HEK293T (cell line): ENCODE data around the gene PAFAH1B1.

ENCODE experiments used
- CTCF ChIA-PET: fragments of 350-600 bp; formaldehyde crosslinking; extraction: SDS; loops from one replicate; lab custom pipeline; 2021; ENCODE audit warnings: antibody characterized with exemption, inconsistent platforms; lab: Yijun Ruan, JAX
- POLR2A ChIA-PET: fragments of 350-600 bp; formaldehyde crosslinking; extraction: SDS; loops from one replicate; lab custom pipeline; 2020; ENCODE audit warnings: antibody characterized with exemption, inconsistent platforms; lab: Yijun Ruan, JAX
- DNase-seq: peaks from one replicate; pipeline ENCODE4 v3.0.0; 2012; ENCODE audit warnings: mixed read lengths; ENCODE audit errors: extremely low spot score
- ARNT ChIP-seq: fragments of 450-650 bp; IDR thresholded peaks from 2 replicates; pipeline ENCODE4 v1.6.1; 2017; ENCODE audit warnings: mild to moderate bottlenecking
- BHLHE40 ChIP-seq: fragments of 450-650 bp; IDR thresholded peaks from 2 replicates; pipeline ENCODE4 v1.6.1; 2016; ENCODE audit warnings: mild to moderate bottlenecking, moderate library complexity, borderline replicate concordance
- CTBP1 ChIP-seq: fragments of 450-650 bp; IDR thresholded peaks from 2 replicates; pipeline ENCODE4 v1.6.1; 2016; ENCODE audit warnings: borderline replicate concordance
- ELF4 ChIP-seq: fragments of 450-650 bp; IDR thresholded peaks from 2 replicates; pipeline ENCODE4 v1.6.1; 2017; ENCODE audit warnings: antibody characterized with exemption
- FOXA1 ChIP-seq: fragments of 450-650 bp; IDR thresholded peaks from 2 replicates; pipeline ENCODE4 v1.6.1; 2016; ENCODE audit warnings: mild to moderate bottlenecking
- FOXK2 ChIP-seq: fragments of 450-650 bp; IDR thresholded peaks from 2 replicates; pipeline ENCODE4 v1.6.1; 2016; ENCODE audit warnings: mild to moderate bottlenecking
- FOXM1 ChIP-seq: fragments of 450-650 bp; IDR thresholded peaks from 2 replicates; pipeline ENCODE4 v1.6.1; 2017; ENCODE audit warnings: mild to moderate bottlenecking, borderline replicate concordance
- HDGF ChIP-seq: fragments of 450-650 bp; IDR thresholded peaks from 2 replicates; pipeline ENCODE4 v1.6.1; 2017; ENCODE audit warnings: antibody characterized with exemption, borderline replicate concordance
- L3MBTL2 ChIP-seq: fragments of 450-650 bp; conservative IDR thresholded peaks from 2 replicates; pipeline ENCODE4 v1.6.1; 2016; ENCODE audit warnings: mild to moderate bottlenecking
- LEF1 ChIP-seq: fragments of 450-650 bp; IDR thresholded peaks from 2 replicates; pipeline ENCODE4 v1.6.1; 2017; ENCODE audit warnings: mild to moderate bottlenecking, borderline replicate concordance
- NFRKB ChIP-seq: fragments of 450-650 bp; IDR thresholded peaks from 2 replicates; pipeline ENCODE4 v1.6.1; 2016; ENCODE audit warnings: mild to moderate bottlenecking, moderate library complexity
- SP1 ChIP-seq: fragments of 450-650 bp; IDR thresholded peaks from 2 replicates; pipeline ENCODE4 v1.6.1; 2017
- SUZ12 ChIP-seq: fragments of 450-650 bp; IDR thresholded peaks from 2 replicates; pipeline ENCODE4 v1.6.1; 2016; ENCODE audit warnings: mild to moderate bottlenecking
- TARDBP ChIP-seq: fragments of 450-650 bp; IDR thresholded peaks from 2 replicates; pipeline ENCODE4 v1.6.1; 2016
- ZNF384 ChIP-seq: fragments of 450-650 bp; IDR thresholded peaks from 2 replicates; pipeline ENCODE4 v1.6.1; 2016
- TF ChIP-seq, protein P1 (sequence below): fragments of 450-650 bp; IDR thresholded peaks from 2 replicates; pipeline ENCODE4 v1.6.1; 2016

PAFAH1B1 gene

GRCh38 chr17:2560658-2561057, 32.8 kb upstream of the PAFAH1B1 start:
- ChIA-PET CTCF (no interaction called here), POLR2A (no interaction called here)
- TF ChIP-seq HDGF (no peak), L3MBTL2 (no peak), ARNT (no peak), NFRKB (no peak), ZNF384 (no peak)
- no peak for DNase-seq

GRCh38 chr17:2562162-2562858, 31.1 kb upstream of the PAFAH1B1 start:
- CTCF ChIA-PET: no interaction called here

GRCh38 chr17:2563061-2563460, 30.4 kb upstream of the PAFAH1B1 start:
- TF ChIP-seq BHLHE40: no peak
- TF ChIP-seq FOXK2: no peak
- DNase-seq: no peak
- ChIA-PET POLR2A (no interaction called here), CTCF (no interaction called here)

More at GRCh38 chr17:2562162-2562858, 31.1 kb upstream of the PAFAH1B1 start:
- DNase-seq: no peak
- POLR2A ChIA-PET: no interaction called here
- TF ChIP-seq CTBP1 (no peak), LEF1 (no peak), FOXK2 (no peak), SP1 (no peak), NFRKB (no peak), TARDBP (no peak), ZNF384 (no peak), FOXA1 (no peak), HDGF (no peak), FOXM1 (no peak), ELF4 (no peak), SUZ12 (no peak), BHLHE40 (no peak), ARNT (no peak), L3MBTL2 (no peak)
- TF ChIP-seq, protein P1, sequence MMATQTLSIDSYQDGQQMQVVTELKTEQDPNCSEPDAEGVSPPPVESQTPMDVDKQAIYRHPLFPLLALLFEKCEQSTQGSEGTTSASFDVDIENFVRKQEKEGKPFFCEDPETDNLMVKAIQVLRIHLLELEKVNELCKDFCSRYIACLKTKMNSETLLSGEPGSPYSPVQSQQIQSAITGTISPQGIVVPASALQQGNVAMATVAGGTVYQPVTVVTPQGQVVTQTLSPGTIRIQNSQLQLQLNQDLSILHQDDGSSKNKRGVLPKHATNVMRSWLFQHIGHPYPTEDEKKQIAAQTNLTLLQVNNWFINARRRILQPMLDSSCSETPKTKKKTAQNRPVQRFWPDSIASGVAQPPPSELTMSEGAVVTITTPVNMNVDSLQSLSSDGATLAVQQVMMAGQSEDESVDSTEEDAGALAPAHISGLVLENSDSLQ: no peak

DNA sequence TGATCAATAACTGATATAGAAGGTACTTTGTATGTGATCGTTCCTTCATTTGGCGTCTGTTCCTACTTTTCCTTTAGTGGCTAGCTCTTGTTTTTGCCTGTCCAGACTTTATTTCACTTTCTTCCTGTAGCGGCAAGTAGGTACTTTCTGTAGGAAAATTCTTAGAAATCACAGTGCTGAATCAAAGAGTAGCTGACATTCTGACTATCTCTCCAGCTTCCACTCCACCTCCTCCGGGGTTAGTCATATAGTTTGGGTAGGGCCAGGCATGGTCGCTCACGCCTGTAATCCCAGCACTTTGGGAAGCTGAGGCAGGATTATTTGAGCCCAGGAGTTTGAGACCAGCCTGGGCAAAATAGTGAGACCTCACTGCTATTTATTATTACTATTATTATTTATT, 29.9 kb upstream of the PAFAH1B1 start:
- ChIA-PET POLR2A (no interaction called here), CTCF (no interaction called here)
- DNase-seq: no peak
- no peak for TF ChIP-seq SUZ12
- no peak for TF ChIP-seq CTBP1
- no peak for TF ChIP-seq SP1
- TF ChIP-seq ARNT: no peak
- no peak for TF ChIP-seq ZNF384
- TF ChIP-seq L3MBTL2: no peak
- TF ChIP-seq ELF4: no peak
- no peak for TF ChIP-seq HDGF
- no peak for TF ChIP-seq FOXM1
- no peak for TF ChIP-seq FOXK2
- TF ChIP-seq, protein P1: no peak
- no peak for TF ChIP-seq NFRKB
- TF ChIP-seq FOXA1: no peak
- TF ChIP-seq BHLHE40: no peak
- TF ChIP-seq LEF1: no peak
- no peak for TF ChIP-seq TARDBP

DNA sequence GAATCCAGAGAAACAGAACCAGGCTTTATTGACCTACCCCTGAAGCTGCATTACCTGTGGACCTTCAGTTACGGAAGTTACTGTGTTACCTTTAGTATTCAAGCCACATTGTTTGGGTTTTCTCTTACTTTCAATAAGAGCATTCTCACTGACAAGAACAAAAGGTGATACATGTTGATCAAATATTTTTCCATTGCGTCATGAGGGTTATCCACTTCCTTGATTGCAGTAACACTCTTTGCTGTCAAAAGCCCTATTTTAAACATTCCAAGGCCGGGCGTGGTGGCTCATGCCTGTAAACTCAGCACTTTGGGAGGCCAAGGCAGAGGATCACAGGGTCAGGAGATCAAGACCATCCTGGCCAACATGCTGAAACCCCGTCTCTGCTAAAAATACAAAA, 28.6 kb upstream of the PAFAH1B1 start:
- POLR2A ChIA-PET: no interaction called here
- TF ChIP-seq SUZ12 (no peak), ELF4 (no peak), BHLHE40 (no peak), FOXK2 (no peak), FOXA1 (no peak), TARDBP (no peak)
- TF ChIP-seq, protein P1: no peak
- DNase-seq: no peak
- CTCF ChIA-PET: no interaction called here

DNA sequence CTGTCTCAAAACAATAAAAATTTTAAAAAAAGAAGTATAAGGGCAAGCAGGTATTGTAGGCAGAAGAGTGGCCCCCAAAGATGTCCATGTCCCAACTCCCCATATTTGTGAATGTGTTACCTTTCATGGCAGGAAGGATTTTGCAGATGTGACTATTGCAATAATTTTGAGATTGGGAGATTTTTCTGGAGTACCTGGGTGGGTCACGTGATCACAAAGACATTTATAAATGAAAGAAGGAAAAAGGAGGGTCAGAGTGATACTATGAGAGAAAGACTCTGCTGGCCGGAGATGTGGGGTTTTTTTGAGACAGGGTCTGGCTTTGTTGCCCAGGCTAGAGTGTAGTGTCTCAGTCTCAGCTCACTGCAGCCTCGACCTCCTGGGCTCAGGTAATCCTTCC, 27.4 kb upstream of the PAFAH1B1 start:
- no peak for DNase-seq
- POLR2A ChIA-PET: no interaction called here
- CTCF ChIA-PET: no interaction called here
- no peak for TF ChIP-seq SP1
- no peak for TF ChIP-seq ELF4
- no peak for TF ChIP-seq CTBP1
- TF ChIP-seq FOXM1: no peak
- TF ChIP-seq HDGF: no peak
- TF ChIP-seq SUZ12: no peak
- TF ChIP-seq, protein P1: no peak
- no peak for TF ChIP-seq FOXA1
- TF ChIP-seq ARNT: no peak
- TF ChIP-seq TARDBP: no peak
- TF ChIP-seq FOXK2: no peak
- no peak for TF ChIP-seq ZNF384
- no peak for TF ChIP-seq LEF1
- TF ChIP-seq L3MBTL2: no peak
- no peak for TF ChIP-seq NFRKB
- no peak for TF ChIP-seq BHLHE40
